ENCODE results near the gene CAMTA1.

CAMTA1 gene

GRCh38 chr1:7219031-7219430 lies 433.8 kb downstream of the CAMTA1 start:
- Histone ChIP-seq H4K8ac (ENCODE audit: low read depth, low read length) (no peak overlapping the region), H2BK5ac (ENCODE audit: low read depth, low read length, poor library complexity) (no peak overlapping the region), H3K27ac (ENCODE audit: low read depth, low read length) (no peak overlapping the region), H3K27me3 (ENCODE audit: insufficient read depth, low read length) (no peaks in the 10 kb centered on the region), H3K18ac (ENCODE audit: low read length) (no peak overlapping the region), H3K36me3 (ENCODE audit: control insufficient read depth in 1 of 2, insufficient read depth in 2 of 2, low read length in 2 of 2) (no peaks in the 10 kb centered on the region), H2BK120ac (ENCODE audit: insufficient read depth, low read length, poor library complexity) (no peak overlapping the region), H3K23ac (ENCODE audit: low read length) (no peak overlapping the region), H2AFZ (ENCODE audit: insufficient read depth, low read length, poor library complexity) (no peak overlapping the region), H3K4me2 (ENCODE audit: low read length) (no peak overlapping the region), H2AK5ac (ENCODE audit: low read length) (no peak overlapping the region), H3K4ac (ENCODE audit: low read depth, low read length) (no peak overlapping the region), H3K79me1 (ENCODE audit: low read length) (no peaks in the 10 kb centered on the region), H2BK12ac (ENCODE audit: low read length) (no peak overlapping the region), H3K9ac (ENCODE audit: low read length) (no peak overlapping the region), H3K79me2 (ENCODE audit: control insufficient read depth, insufficient read depth, low read length, poor library complexity) (no peaks in the 10 kb centered on the region), H4K91ac (ENCODE audit: low read depth, low read length) (no peak overlapping the region), H3K4me1 (ENCODE audit: control insufficient read depth in 1 of 2, insufficient read depth in 2 of 2, low read length in 2 of 2) (no peaks in the 10 kb centered on the region), H4K12ac (ENCODE audit: low read depth, low read length) (no peak overlapping the region), H3K9me3 (ENCODE audit: insufficient read depth, low read depth, low read length) (no peaks in the 10 kb centered on the region), H3K14ac (ENCODE audit: low read length) (no peak overlapping the region), H3K4me3 (ENCODE audit: low read depth, low read length) (no peak overlapping the region)
- no peak for DNase-seq
- WGBS (ENCODE audit: extremely low coverage, insufficient coverage, insufficient read length), result no CpG with 5 or more reads among the region's 10 CpGs

GRCh38 chr1:7220007-7220406 lies 434.8 kb downstream of the CAMTA1 start:
- no peak overlapping the region for H3K14ac ChIP-seq (ENCODE audit: low read length)
- no CpG with 5 or more reads among the region's 10 CpGs for WGBS (ENCODE audit: extremely low coverage, insufficient coverage, insufficient read length)
- no peak overlapping the region for H4K12ac ChIP-seq (ENCODE audit: low read depth, low read length)
- no peak overlapping the region for H3K9ac ChIP-seq (ENCODE audit: low read length)
- no peak overlapping the region for H3K4me3 ChIP-seq (ENCODE audit: low read depth, low read length)
- no peak overlapping the region for H2BK120ac ChIP-seq (ENCODE audit: insufficient read depth, low read length, poor library complexity)
- H3K4me2 ChIP-seq (ENCODE audit: low read length), result no peak overlapping the region
- H4K8ac ChIP-seq (ENCODE audit: low read depth, low read length), result no peak overlapping the region
- H3K4me1 ChIP-seq (ENCODE audit: control insufficient read depth in 1 of 2, insufficient read depth in 2 of 2, low read length in 2 of 2), result no peaks in the 10 kb centered on the region
- H3K36me3 ChIP-seq (ENCODE audit: control insufficient read depth in 1 of 2, insufficient read depth in 2 of 2, low read length in 2 of 2), result no peaks in the 10 kb centered on the region
- H4K91ac ChIP-seq (ENCODE audit: low read depth, low read length), result no peak overlapping the region
- no peaks in the 10 kb centered on the region for H3K9me3 ChIP-seq (ENCODE audit: insufficient read depth, low read depth, low read length)
- no peak for DNase-seq
- H2BK12ac ChIP-seq (ENCODE audit: low read length), result no peak overlapping the region
- H3K27ac ChIP-seq (ENCODE audit: low read depth, low read length), result no peak overlapping the region
- no peaks in the 10 kb centered on the region for H3K79me1 ChIP-seq (ENCODE audit: low read length)
- H3K23ac ChIP-seq (ENCODE audit: low read length), result no peak overlapping the region
- no peak overlapping the region for H2AFZ ChIP-seq (ENCODE audit: insufficient read depth, low read length, poor library complexity)
- no peak overlapping the region for H3K4ac ChIP-seq (ENCODE audit: low read depth, low read length)
- no peak overlapping the region for H2BK5ac ChIP-seq (ENCODE audit: low read depth, low read length, poor library complexity)
- H3K79me2 ChIP-seq (ENCODE audit: control insufficient read depth, insufficient read depth, low read length, poor library complexity), result no peaks in the 10 kb centered on the region
- H2AK5ac ChIP-seq (ENCODE audit: low read length), result no peak overlapping the region
- H3K27me3 ChIP-seq (ENCODE audit: insufficient read depth, low read length), result no peaks in the 10 kb centered on the region
- no peak overlapping the region for H3K18ac ChIP-seq (ENCODE audit: low read length)

DNA sequence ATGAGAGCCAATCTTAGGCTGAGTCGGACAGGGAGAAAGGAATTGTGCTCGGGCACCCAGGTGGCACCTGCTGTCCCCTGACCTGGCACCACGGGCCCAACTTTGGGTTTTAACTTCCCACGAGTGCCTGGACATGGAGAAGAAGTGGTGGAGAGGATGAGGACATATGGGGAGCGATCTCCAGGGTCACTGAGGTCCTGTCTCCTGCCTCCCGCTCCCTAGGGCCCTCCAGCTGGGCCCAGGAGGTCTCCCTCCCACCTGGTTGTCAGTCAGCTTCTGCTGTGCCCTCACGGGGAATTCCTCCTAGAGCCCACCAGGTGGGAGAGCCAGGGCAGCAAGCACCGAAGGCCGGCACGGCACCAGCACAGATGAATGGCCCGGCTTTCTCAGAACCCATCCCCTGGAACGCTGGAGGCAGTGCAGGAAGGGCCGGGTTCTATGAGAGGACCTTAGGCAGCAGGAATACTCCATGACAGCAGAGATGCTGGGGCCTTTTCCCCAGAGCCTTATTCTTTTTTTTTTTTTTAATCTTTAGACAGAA lies 435.5 kb downstream of the CAMTA1 start:
- H3K9ac ChIP-seq (ENCODE audit: low read length), result no peak overlapping the region
- DNase-seq, result no peak
- WGBS (ENCODE audit: extremely low coverage, insufficient coverage, insufficient read length), result no CpG with 5 or more reads among the region's 13 CpGs
- no peak overlapping the region for H3K14ac ChIP-seq (ENCODE audit: low read length)
- no peak overlapping the region for H4K91ac ChIP-seq (ENCODE audit: low read depth, low read length)
- no peak overlapping the region for H2AFZ ChIP-seq (ENCODE audit: insufficient read depth, low read length, poor library complexity)
- no peaks in the 10 kb centered on the region for H3K36me3 ChIP-seq (ENCODE audit: control insufficient read depth in 1 of 2, insufficient read depth in 2 of 2, low read length in 2 of 2)
- H2BK5ac ChIP-seq (ENCODE audit: low read depth, low read length, poor library complexity), result no peak overlapping the region
- H2BK120ac ChIP-seq (ENCODE audit: insufficient read depth, low read length, poor library complexity), result no peak overlapping the region
- H2BK12ac ChIP-seq (ENCODE audit: low read length), result no peak overlapping the region
- H3K79me1 ChIP-seq (ENCODE audit: low read length), result no peaks in the 10 kb centered on the region
- H3K23ac ChIP-seq (ENCODE audit: low read length), result no peak overlapping the region
- H3K4me1 ChIP-seq (ENCODE audit: control insufficient read depth in 1 of 2, insufficient read depth in 2 of 2, low read length in 2 of 2), result no peaks in the 10 kb centered on the region
- no peak overlapping the region for H3K18ac ChIP-seq (ENCODE audit: low read length)
- no peak overlapping the region for H2AK5ac ChIP-seq (ENCODE audit: low read length)
- no peak overlapping the region for H3K4me3 ChIP-seq (ENCODE audit: low read depth, low read length)
- no peak overlapping the region for H3K4ac ChIP-seq (ENCODE audit: low read depth, low read length)
- no peak overlapping the region for H3K27ac ChIP-seq (ENCODE audit: low read depth, low read length)
- no peaks in the 10 kb centered on the region for H3K27me3 ChIP-seq (ENCODE audit: insufficient read depth, low read length)
- H4K12ac ChIP-seq (ENCODE audit: low read depth, low read length), result no peak overlapping the region
- H3K9me3 ChIP-seq (ENCODE audit: insufficient read depth, low read depth, low read length), result no peaks in the 10 kb centered on the region
- H3K4me2 ChIP-seq (ENCODE audit: low read length), result no peak overlapping the region
- no peaks in the 10 kb centered on the region for H3K79me2 ChIP-seq (ENCODE audit: control insufficient read depth, insufficient read depth, low read length, poor library complexity)
- no peak overlapping the region for H4K8ac ChIP-seq (ENCODE audit: low read depth, low read length)

GRCh38 chr1:7221826-7222694 lies 436.8 kb downstream of the CAMTA1 start:
- Histone ChIP-seq H2BK120ac (ENCODE audit: insufficient read depth, low read length, poor library complexity) (no peak overlapping the region), H2BK12ac (ENCODE audit: low read length) (no peak overlapping the region), H3K14ac (ENCODE audit: low read length) (no peak overlapping the region), H3K79me1 (ENCODE audit: low read length) (no peaks in the 10 kb centered on the region), H3K9ac (ENCODE audit: low read length) (no peak overlapping the region), H2AFZ (ENCODE audit: insufficient read depth, low read length, poor library complexity) (no peak overlapping the region), H2AK5ac (ENCODE audit: low read length) (no peak overlapping the region), H3K4me3 (ENCODE audit: low read depth, low read length) (no peak overlapping the region), H3K9me3 (ENCODE audit: insufficient read depth, low read depth, low read length) (no peaks in the 10 kb centered on the region), H4K8ac (ENCODE audit: low read depth, low read length) (no peak overlapping the region), H3K36me3 (ENCODE audit: control insufficient read depth in 1 of 2, insufficient read depth in 2 of 2, low read length in 2 of 2) (no peaks in the 10 kb centered on the region), H3K23ac (ENCODE audit: low read length) (no peak overlapping the region), H3K4ac (ENCODE audit: low read depth, low read length) (no peak overlapping the region), H3K27ac (ENCODE audit: low read depth, low read length) (no peak overlapping the region), H2BK5ac (ENCODE audit: low read depth, low read length, poor library complexity) (no peak overlapping the region), H4K12ac (ENCODE audit: low read depth, low read length) (no peak overlapping the region), H4K91ac (ENCODE audit: low read depth, low read length) (no peak overlapping the region), H3K27me3 (ENCODE audit: insufficient read depth, low read length) (no peaks in the 10 kb centered on the region), H3K18ac (ENCODE audit: low read length) (no peak overlapping the region), H3K79me2 (ENCODE audit: control insufficient read depth, insufficient read depth, low read length, poor library complexity) (no peaks in the 10 kb centered on the region), H3K4me2 (ENCODE audit: low read length) (no peak overlapping the region), H3K4me1 (ENCODE audit: control insufficient read depth in 1 of 2, insufficient read depth in 2 of 2, low read length in 2 of 2) (no peaks in the 10 kb centered on the region)
- no CpG with 5 or more reads among the region's 15 CpGs for WGBS (ENCODE audit: extremely low coverage, insufficient coverage, insufficient read length)
- DNase-seq, result no peak
